Measurements from ENCODE around the gene CBY2. TPM values are rescaled to one million over a fixed set of nuclear protein-coding genes. Genes with fewer than 3 reads are reported as not detected.
"Not testable (repeated sequence)": the region's sequence is repeated elsewhere in the genome, so short reads cannot be mapped to it uniquely, and the experiment has no call there.

Gene CBY2
- total RNA-seq, 1 experiment from 2014 or later, result not detected

GRCh38 chr13:45742985-45743384, 40.9 kb downstream of the CBY2 start:
- no peak for DNase-seq (ENCODE audit: low spot score)

- no peak for DNase-seq (ENCODE audit: low spot score)
These were observed 42.9 kb downstream of the CBY2 start for GRCh38 chr13:45744979-45745378.

GRCh38 chr13:45747071-45747470, 45.0 kb downstream of the CBY2 start:
- no peak for DNase-seq (ENCODE audit: low spot score)

- DNase-seq (ENCODE audit: low spot score), result no peak
These were observed 47.0 kb downstream of the CBY2 start for GRCh38 chr13:45748941-45749759.

- no peak for DNase-seq (ENCODE audit: low spot score)
These were observed 48.4 kb downstream of the CBY2 start for GRCh38 chr13:45750566-45750965.

GRCh38 chr13:45751885-45752284, 49.8 kb downstream of the CBY2 start:
- no peak for DNase-seq (ENCODE audit: low spot score)

- no peak for DNase-seq (ENCODE audit: low spot score)
These were observed 50.4 kb downstream of the CBY2 start for GRCh38 chr13:45752510-45752909.

- DNase-seq (ENCODE audit: low spot score), result not testable (repeated sequence)
These were observed 54.4 kb downstream of the CBY2 start for GRCh38 chr13:45756498-45756897.

GRCh38 chr13:45757589-45757988, 55.5 kb downstream of the CBY2 start:
- not testable (repeated sequence) for DNase-seq (ENCODE audit: low spot score)

- no peak for DNase-seq (ENCODE audit: low spot score)
These were observed 61.3 kb downstream of the CBY2 start for GRCh38 chr13:45763419-45763818.

Small RNA genes lying within 50 kb of the gene (small RNA-seq; reads per million reads assigned to genes)
- not detected for gene RF00017

Other genes with a start within 250 kb of the CBY2 start
- gene COG3, start 237.4 kb upstream of the CBY2 start, total RNA-seq (2014; rRNA removed; shearing (Covaris generic)), result 60.5 and 63.1 TPM in 2 replicates
- gene ERICH6B, start 86.6 kb upstream of the CBY2 start, total RNA-seq (2014; rRNA removed; shearing (Covaris generic)), result not detected in 2 replicates
- gene SIAH3, start 149.4 kb downstream of the CBY2 start, total RNA-seq (2014; rRNA removed; shearing (Covaris generic)), result 0.10 TPM in 1 of 2 replicates, not detected in the other

Measured in HT-29 (cell line).